A673 (cell line): ENCODE measurements around the gene CAMK2G.
A peak's percentile ranks its signal among the peaks of the same experiment; 100 is the strongest.

Experiments
- EZH2 ChIP-seq: fragments of 200-600 bp; sonication (generic); IDR thresholded peaks from 2 replicates; pipeline ENCODE4 v1.6.1; 2017; ENCODE audit warnings: borderline replicate concordance, low read depth, mild to moderate bottlenecking, mixed read lengths, antibody characterized with exemption, low read length; ENCODE audit not compliant: poor library complexity, severe bottlenecking
- TF ChIP-seq, protein P1 (sequence below): fragments of 300-800, 200-600 bp; sonication (generic); conservative IDR thresholded peaks from 2 replicates; pipeline ENCODE4 v1.5.1; 2017; ENCODE audit warnings: low read depth, mild to moderate bottlenecking, antibody characterized with exemption, low read length, moderate library complexity, mixed read lengths

DNA sequence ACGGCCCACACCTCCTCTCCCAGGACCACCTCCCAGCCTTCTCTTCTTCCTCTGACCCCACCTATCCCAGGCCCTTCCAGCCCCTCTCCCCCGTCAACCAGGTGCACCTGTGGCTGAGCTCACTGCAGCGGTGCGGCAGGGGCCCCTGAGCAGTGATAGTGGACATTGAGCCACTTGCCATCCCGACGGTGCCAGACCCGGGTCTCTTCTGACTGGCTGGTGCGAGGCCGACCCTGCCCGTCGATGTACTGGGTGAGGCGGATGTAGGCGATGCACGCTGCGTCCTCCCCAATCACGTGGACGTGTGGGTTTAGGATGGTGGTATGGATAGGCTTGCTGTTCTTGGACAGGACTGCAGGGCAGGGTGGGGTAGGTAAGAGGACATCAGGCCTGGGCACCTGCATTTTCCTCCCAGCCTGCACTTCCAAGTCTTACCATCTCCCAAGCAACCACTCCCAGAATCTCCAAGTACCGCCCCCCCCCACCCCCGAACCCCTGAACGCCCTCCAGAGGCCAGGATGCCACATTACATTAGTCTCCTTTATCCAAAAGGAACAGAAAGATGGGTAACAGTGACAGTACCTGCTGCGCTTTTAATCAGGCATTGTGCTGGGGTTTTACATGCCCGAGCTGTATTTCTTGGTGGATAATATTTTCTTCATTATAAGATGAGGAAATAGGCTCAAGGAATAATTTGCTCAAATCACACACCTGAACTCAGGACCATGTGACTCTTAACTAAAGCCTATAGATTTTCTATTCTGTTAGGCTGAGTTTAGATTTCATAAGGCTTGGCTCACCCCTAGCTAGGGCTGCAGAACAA is 59.2 kb downstream of the CAMK2G start:
- TF ChIP-seq, protein P1, sequence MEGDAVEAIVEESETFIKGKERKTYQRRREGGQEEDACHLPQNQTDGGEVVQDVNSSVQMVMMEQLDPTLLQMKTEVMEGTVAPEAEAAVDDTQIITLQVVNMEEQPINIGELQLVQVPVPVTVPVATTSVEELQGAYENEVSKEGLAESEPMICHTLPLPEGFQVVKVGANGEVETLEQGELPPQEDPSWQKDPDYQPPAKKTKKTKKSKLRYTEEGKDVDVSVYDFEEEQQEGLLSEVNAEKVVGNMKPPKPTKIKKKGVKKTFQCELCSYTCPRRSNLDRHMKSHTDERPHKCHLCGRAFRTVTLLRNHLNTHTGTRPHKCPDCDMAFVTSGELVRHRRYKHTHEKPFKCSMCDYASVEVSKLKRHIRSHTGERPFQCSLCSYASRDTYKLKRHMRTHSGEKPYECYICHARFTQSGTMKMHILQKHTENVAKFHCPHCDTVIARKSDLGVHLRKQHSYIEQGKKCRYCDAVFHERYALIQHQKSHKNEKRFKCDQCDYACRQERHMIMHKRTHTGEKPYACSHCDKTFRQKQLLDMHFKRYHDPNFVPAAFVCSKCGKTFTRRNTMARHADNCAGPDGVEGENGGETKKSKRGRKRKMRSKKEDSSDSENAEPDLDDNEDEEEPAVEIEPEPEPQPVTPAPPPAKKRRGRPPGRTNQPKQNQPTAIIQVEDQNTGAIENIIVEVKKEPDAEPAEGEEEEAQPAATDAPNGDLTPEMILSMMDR = peak; percentile 49; the same call in 1 of the 2 replicates
- TF ChIP-seq EZH2 = no peak
